ENCODE measurements around the gene FRMD3.

The FRMD3 gene

DNA sequence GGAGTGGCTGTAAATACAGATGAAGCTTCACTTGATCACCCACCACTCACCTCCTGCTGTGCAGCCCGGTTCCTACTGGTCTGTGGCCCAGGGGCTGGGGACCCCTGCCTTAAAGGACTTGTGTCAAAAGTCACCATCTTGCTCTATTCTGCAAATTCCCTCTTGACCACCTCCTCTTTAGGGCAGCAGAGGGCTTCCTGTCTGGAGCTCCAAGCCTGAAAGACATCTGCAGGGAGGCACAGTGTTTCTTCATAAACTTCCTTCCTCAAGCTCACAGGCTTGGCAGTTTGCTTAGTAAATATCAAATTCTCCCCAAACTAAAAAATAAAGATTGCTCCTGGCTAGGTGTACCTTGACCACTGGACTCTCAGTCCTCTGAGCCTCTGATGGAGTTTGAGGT is 104.4 kb downstream of the FRMD3 start:
- DNase-seq (ENCODE audit: low read depth in 2 of 2) = no peak

DNA sequence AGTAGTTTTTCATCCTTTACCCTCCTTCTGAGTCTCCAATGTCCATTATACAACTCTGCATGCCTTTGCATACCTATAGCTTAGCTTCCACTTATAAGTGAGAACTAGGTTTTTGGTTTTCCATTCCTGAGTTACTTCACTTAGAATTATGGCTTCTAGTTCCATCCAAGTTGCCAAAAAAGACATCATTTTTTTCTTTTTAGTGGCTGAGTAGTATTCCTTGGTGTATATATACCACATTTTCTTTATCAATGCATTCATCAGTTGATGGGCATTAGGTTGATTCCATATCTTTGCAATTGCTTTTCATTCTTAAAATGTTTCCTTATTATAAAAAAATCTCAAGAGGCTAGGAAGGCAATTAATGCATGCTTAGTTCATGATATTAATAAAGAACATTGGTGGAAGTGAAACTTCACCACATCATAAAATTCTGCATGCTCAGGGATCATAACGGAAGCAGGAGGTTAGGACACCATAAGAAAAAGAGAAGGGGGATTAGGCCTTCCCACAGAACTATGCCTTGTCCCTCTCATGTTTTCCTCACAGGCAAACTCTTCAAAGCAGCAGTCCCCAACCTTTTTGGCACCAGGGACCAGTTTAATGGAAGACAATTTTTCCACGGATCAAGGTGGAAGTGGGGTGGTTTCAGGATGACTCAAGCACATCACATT is 105.2 kb downstream of the FRMD3 start:
- DNase-seq (ENCODE audit: low read depth in 2 of 2) = no peak

DNA sequence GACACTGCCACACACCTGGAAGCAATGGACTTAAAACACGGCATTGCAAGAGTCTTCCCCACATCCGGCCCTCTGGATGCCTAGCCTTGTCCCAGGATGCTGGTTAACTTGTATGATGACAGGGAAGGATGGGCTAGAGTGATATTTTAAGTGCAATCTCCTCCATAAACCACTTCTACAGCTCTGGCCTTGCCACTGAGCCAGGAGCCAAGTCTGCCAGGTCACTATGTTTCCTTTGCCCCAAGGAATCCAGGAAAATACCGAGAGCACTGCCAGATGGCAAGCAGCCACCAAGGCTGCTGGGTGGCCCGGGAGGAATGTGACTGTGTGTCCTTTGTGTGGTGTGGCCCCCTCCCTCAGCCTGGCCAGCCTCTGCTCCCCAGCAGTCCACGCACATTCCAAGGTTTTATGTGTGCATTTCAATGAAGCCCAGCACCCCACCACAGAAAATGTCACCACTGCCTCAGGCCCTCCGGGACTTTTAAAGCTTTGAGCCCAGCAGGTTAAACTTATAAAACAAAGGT is 106.0 kb downstream of the FRMD3 start:
- DNase-seq (ENCODE audit: low read depth in 2 of 2) = no peak

DNA sequence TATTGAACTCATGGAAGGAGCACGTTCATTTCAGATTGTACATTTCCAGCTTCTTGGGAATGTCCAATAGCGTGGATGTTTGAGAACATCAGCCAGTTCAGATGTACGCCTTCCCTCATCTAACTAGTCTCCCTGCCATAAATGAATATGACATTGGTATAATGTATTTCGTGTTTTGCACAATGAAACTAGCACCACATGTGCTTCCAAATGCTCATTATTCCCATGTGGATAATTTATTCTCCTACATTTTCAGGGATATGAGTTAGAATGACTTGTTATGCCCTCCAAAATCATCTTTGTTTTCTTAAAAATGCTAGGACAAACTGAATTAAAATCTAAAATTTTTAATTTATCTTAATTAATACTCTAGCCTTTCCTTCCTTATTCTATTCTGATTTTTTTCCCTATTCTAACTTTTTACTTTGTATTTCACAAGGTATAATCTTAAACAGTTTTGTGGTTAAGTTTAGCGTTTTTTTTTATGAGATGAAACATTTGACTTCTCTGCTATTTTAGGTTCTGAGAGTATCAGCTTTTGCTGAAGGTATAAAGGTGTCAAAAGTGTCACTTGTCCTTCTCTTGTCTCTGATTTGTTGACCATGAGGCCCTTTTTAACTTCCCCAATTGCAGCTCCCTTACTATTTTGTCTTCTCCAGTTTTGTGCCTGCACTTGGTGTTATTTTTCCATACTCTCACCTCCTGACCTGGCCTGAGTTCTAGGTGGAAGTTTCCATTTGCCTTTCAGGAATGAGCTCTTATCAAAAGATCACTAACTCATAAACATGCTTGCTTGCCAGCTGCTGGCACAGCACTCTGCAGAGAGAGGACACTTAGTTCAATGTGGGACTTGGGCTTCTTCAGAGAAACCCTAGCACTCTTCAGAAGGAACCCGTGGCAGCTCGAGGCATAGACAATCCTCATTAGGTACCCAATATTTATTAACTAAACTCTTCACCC is 106.8 kb downstream of the FRMD3 start:
- DNase-seq (ENCODE audit: low read depth in 2 of 2) = no peak

DNA sequence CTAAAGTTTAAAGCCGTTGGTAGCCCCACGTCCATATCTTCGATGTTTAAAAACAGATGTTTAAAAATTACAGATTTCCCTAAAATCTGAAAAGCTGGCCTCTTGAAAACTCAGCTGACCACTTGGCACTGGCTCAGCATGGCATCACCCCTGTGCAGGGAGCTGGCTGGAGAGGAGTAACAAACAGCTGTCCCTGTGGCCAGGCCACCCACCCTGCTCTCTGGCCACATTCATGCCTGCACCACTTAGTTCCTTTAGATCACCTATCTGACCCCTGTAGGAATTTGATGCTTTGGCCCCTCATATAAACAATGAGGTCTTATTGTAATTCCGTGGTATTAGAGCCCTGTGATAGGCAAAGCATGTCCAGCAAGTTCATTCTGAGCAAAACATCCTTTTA is 107.5 kb downstream of the FRMD3 start:
- no peak for DNase-seq (ENCODE audit: low read depth in 2 of 2)

DNA sequence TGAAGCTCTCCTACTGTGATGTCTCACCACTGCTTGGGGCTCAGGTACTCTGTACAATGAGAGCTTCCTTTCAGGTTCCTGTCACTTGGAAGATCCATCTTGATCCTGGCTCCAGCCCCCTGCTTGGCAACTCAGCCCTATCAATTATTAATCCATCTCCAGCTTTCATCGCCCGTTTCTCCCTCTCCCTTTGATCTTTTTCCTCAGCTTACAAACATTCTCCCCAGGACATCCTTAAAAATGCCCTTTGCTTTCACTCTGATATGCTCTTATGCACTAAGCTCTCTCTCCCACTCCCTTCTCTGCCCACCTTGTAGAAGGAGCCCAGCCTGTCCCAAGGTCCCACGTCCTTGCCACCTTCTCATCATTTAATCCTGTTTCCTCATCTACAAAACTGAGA is 109.0 kb downstream of the FRMD3 start:
- no peak for DNase-seq (ENCODE audit: low read depth in 2 of 2)

DNA sequence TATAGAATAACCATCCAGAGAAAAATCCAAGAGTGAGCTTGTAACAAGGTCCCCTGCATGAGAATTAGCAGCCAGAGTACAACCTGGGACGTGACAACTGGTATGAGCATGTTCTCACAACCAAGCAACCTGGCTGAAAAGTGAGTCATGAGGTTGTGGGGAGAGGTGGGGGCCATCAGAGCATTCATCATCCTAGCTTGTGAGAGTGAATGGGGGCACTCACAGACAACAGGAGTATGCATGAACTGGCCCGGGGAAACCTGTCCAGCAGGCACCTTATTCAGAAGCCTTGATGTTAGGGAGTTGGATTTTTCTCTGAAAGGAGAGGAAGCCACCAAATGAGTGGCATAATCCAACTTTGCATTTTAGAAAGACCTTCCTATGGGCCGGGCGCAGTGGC is 113.0 kb downstream of the FRMD3 start:
- no peak for DNase-seq (ENCODE audit: low read depth in 2 of 2)

DNA sequence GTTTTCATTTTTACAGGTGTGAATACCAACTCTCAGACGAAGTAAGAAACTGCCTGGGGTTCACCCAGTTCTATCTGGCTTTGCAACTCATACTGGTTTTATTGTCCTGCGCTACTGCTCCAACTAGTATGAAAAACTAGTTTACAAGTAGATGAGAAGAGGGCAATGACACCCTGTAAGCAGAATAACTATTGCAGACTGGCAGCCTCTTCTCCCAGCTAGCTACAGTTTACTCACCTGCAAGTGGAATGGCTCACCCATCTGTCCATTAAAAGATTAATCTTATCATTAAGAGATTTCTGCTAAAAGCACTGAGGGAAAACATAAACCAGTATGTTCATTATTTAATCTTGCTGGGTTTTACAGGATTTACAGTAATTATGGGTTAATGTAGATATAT is 113.4 kb downstream of the FRMD3 start:
- no peak for DNase-seq (ENCODE audit: low read depth in 2 of 2)

DNA sequence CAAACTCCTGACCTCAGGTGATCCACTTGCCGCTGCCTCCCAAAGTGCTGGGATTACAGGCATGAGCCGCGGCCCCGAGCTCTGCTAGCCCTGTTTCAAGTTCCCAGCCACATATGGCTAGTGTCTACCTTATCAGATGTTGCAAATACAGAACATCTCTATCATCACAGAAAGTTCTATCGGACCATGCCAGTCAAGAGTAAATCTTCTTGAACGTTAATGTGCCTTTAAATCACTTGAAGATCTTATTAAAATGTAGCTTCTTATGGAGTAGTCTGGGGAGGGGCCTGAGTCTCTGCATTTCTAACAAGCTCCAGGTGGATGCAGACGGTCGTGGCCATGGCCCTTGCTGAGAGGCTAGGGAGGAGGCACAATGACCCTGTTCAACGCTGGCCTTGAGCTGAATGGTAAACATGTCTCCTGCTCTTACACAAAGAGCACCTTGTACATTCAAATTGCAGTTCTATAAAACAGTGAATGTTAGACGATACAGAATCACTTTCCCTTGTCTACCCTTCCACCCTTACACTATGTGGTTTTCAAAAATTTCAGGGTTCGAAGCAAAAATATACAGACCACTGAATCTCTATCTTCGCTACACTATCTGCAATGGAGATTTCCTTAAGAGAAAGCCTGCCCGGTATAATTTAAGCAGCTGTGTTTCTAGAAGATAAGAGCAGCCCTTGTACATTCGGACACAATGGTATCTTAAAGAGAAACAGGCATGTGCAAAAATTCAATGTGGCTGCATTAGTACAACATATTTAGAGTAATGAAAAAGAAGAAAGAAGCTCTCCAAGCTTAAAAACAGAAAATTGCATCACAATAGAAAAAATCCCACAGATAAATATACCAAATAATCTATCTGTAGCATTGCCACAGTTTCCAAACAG is 114.1 kb downstream of the FRMD3 start:
- no peak for DNase-seq (ENCODE audit: low read depth in 2 of 2)

DNA sequence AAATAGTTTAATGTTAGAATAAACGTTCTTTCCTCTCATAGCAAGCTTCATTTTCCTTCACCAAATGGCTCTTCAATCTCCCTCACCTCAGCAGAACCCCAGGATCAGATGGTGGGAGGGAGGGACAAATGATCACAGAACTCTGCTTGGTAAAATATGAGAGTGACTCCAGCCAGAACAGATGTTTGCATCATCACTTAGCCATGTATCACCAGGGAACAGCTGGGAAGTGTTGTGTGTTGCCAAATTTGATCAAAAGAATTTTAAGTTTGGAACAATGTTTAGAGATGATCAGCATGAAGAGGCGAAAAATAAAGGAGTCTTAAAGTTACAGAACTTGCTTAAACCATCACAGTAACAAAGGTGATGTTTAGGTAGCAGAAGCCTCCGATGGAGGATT is 115.7 kb downstream of the FRMD3 start:
- DNase-seq (ENCODE audit: low read depth in 2 of 2) = no peak

DNA sequence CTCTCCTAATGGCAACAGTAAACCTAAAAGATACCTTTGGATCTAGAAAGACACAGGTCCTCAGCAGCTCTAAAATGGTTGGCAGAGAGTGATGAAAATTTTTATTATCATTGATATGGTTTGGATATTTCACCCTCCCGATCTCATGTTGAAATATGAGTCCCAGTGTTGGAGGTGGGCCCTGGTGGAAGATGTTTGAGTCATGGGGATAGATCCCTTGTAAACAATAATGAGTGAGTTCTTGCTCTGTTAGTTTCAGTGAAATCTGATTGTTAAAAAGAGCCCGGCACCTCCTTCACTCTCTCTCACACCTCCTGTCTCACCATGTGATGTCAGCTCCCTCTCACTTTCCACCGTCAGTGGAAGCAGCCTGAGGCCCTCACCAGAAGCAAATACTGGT is 117.7 kb downstream of the FRMD3 start:
- no peak for DNase-seq (ENCODE audit: low read depth in 2 of 2)

DNA sequence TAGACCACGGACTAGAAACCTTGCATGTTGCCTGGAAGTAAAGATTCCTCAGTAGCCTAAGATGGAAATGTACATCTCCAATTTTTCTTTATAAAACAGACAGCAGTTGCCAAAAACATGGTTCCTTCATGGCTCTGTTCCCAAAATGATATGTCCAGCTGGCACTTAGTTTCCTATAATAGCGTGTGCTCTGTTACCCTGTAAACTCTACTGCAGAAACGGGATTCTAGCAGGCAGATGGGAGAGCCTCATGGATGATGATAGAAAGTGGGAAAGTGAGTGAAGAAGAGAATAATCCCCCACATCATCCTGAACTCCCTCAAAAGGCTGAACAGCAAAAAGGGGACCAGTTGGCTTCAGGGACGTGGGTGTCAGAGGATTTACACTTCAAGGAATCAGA is 118.2 kb downstream of the FRMD3 start:
- no peak for DNase-seq (ENCODE audit: low read depth in 2 of 2)

DNA sequence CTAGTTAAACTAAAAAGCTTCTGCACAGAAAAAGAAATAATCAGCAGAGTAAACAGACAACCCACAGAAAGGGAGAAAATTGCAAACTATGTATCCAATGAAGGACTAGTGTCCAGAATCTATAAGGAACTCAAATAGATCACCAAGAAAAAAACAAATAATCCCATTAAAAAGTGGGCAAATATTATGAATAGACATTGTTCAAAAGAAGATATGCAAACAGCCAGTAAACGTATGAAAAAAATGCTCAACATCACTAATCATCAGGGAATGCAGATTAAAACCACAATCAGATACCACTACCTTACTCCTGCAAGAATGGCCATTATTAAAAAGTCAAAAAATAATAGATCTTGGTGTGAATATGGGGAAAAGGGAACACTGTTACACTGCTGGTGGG is 119.9 kb downstream of the FRMD3 start:
- DNase-seq (ENCODE audit: low read depth in 2 of 2) = no peak

DNA sequence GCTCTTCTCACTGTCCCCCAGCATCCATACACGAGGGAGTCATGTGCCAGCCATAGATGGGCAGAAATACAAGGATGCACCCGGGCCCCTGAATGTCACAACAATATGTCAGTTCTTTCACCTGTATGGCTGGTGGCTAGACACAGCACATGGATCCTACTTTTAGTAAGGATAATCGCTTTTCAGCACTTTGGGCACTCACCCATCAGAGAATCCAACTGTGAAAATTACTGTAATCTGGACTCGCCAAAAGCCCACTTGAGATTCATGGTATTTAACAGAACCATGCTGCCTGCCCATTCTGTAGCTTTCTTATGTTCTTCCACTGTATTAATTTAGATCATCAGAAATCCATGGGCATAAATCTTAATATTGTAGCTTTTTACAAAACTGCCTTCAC is 124.8 kb downstream of the FRMD3 start:
- no peak for DNase-seq (ENCODE audit: low read depth in 2 of 2)

DNA sequence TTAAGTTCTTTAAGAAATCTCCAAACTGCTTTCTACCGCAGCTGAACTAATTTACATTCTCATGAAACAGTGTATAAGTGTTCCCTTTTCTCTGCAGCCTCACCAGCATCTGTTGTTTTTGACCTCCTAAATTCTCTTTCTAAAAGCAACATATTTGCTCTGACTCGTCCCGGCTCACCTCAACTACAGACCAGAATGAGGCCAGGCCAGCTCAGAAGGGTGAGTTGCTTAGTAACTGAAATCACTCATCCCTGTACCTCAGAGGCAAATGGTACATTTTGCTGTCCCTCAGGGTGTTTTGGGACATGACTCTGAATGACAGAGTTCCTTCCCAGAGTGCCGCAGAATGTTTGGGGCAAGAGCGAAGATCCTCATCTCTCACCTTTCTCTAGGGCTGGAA is 127.5 kb downstream of the FRMD3 start:
- no peak for DNase-seq (ENCODE audit: low read depth in 2 of 2)

DNA sequence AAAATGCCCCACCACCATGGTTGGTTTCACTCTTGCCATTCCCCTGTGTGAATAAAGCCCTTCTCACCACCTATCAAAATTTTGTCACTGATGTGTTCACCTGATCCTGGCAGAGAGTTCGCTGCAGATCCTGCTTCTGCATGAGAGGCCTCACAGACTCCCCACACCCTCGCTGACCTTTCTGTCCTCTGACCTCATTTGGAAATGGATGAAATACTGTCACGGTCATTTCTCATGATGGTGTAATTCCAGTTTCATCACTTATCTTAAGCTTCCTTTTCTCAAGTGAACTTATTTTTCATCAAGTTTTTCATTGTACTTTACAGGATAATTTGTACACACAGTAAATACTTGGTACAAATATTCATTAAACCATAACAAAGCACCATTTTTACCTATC is 131.3 kb downstream of the FRMD3 start:
- DNase-seq (ENCODE audit: low read depth in 2 of 2) = no peak

DNA sequence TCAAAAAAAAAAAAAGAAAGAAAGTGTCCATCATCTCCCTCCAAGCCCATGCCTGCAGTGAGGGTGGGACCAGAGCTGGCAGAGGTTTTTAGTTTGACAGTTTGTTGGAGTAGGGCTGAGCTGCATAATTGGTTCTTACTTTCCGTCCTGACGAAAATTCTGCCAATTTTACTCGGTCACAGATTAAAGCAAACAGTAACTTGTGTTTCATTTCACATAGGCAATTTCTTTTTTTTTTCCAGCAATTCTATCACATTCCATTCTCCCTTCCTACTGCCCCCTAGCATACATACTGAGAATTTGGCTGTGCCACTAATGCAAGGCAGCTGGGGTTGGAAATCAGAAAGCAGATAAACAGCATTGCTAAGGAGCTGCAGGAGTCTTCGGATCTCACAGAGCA is 132.4 kb downstream of the FRMD3 start:
- no peak for DNase-seq (ENCODE audit: low read depth in 2 of 2)

DNA sequence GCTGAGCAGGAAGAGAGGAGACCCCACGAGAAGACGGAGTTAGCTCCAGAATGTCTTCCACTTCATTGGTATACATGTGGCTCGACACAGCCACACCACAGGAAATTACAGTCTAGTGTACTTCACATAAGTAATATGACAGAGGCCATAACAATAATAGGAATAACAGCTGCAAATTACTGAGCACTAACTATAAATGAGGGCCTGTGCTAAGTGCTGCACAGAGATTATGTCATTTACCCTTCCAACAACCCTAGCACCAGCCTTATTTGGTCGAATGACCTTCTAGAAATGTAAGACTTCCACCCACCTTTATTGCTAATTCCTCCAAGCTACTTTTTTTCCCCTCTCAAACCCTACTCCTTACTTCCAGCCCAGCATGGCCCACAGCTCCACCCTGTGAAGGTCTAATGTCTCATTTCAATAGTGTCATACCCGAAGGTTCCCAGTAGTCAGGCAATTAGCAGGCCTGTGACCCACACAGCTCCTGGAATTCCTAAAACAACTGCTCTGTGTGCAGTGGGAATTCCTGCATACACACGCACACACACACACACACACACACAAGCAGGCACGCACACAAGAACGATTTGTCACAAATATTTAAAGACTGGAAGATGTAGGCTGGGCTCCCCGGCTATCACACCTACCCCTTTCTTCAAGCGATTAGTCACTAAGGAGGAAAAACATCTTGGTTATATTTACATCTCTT is 134.5 kb downstream of the FRMD3 start:
- no peak for DNase-seq (ENCODE audit: low read depth in 2 of 2)

DNA sequence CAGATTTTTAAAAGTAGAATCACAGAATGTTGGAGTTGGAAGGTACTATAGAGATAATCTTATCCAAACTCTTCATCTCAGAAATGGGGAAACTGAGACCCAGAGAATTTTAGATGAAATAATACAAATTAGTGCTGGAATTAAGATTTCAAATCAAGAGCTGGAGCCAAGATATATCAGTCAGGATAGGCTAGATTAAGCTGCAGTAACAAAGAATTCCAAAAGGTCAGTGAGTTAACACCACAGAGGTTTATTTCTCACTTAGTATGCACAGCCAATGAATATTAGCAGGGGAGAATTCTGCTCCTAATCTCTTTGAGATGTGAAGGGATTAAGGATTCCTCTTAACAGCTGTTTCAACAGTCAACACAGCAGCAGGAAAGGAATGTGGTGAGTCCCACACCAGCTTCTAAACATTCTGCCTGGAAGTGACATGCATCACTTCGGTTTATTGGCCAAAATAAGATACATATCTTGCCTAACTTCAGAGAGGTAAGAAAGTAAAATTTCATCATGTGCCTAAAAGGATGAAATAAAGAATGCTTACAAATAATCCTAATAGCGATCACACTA is 136.8 kb downstream of the FRMD3 start:
- no peak for DNase-seq (ENCODE audit: low read depth in 2 of 2)

DNA sequence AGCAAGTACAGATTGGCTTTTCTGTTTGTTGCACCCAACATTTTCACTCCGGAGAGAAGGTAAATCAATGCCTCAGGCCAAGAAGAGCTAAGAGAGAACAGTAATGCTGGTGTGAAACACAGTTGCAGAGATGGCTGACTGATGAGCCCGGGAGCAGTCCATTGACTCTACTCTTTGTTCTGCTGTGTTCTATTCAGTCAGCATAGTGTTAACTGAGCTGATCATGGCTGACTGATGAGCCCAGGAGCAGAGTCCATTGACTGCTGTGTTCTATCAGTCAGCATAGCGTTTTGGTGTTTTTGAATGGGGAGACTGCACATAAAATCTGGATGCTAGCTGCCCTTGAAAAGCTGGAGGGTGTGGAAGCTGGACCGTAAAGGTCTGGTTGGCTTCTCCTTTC is 141.4 kb downstream of the FRMD3 start:
- no peak for DNase-seq (ENCODE audit: low read depth in 2 of 2)

DNA sequence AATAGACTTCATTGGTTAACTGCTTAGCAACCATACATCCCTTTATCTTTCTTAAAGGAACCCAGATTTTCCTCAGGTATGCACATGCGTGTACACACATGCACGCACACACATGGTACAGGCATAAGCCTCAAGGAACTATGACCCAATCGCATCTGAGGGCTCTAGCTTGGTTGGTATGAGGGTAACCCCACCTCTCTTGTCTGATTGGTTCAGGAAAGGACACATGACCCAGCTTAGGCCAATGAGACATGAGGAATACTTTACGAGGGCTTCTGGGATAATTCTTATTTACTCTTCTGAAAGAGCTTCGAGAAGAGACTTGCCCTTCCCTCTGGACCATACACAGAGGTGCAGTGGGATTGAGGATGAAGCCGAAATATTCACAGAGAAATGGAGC is 141.9 kb downstream of the FRMD3 start:
- no peak for DNase-seq (ENCODE audit: low read depth in 2 of 2)
